NCI-H1092 treated with DMSO at 0.1 percent for 48 hours (cell line): ENCODE measurements around the gene APOC1.
"Not testable (repeated sequence)": the region's sequence is repeated elsewhere in the genome, so short reads cannot be mapped to it uniquely, and the experiment has no call there.

ENCODE experiments used
- DNase-seq: peaks from one replicate; lab custom pipeline; 2025; lab: John Stamatoyannopoulos, UW

Gene APOC1

GRCh38 chr19:44914433-44915206 lies at the start of gene APOC1:
TSS of gene APOC1 (plus strand) at chr19:44914608. CDS start at chr19:44914892, 284 bp downstream.
- DNase-seq: peak; percentile 80

- DNase-seq: no peak
Measured at GRCh38 chr19:44865196-44865767, 49.1 kb upstream of the APOC1 start.

GRCh38 chr19:44866664-44867063 lies 47.7 kb upstream of the APOC1 start:
- no peak for DNase-seq

GRCh38 chr19:44867578-44867977 lies 46.8 kb upstream of the APOC1 start:
- DNase-seq: no peak

- DNase-seq: no peak
Measured at GRCh38 chr19:44869733-44870470, 44.5 kb upstream of the APOC1 start.

- no peak for DNase-seq
Measured at GRCh38 chr19:44871809-44872208, 42.6 kb upstream of the APOC1 start.

- DNase-seq: no peak
Measured at GRCh38 chr19:44872661-44873060, 41.7 kb upstream of the APOC1 start.

- no peak for DNase-seq
Measured at GRCh38 chr19:44874317-44874716, 40.1 kb upstream of the APOC1 start.

- no peak for DNase-seq
Measured at GRCh38 chr19:44875666-44876451, 38.5 kb upstream of the APOC1 start.

- DNase-seq: peak; percentile 16
Measured at GRCh38 chr19:44876930-44877535, 37.4 kb upstream of the APOC1 start.

- no peak for DNase-seq
Measured at GRCh38 chr19:44878120-44878865, 36.1 kb upstream of the APOC1 start.

- DNase-seq: no peak
Measured at GRCh38 chr19:44879309-44880065, 34.9 kb upstream of the APOC1 start.

- DNase-seq: no peak
Measured at GRCh38 chr19:44882063-44882462, 32.3 kb upstream of the APOC1 start.

- DNase-seq: not testable (repeated sequence)
Measured at GRCh38 chr19:44882619-44883397, 31.6 kb upstream of the APOC1 start.

GRCh38 chr19:44883922-44884321 lies 30.5 kb upstream of the APOC1 start:
- DNase-seq: no peak

GRCh38 chr19:44884566-44884965 lies 29.8 kb upstream of the APOC1 start:
- DNase-seq: no peak

- no peak for DNase-seq
Measured at GRCh38 chr19:44886141-44886540, 28.3 kb upstream of the APOC1 start.

GRCh38 chr19:44887648-44888047 lies 26.8 kb upstream of the APOC1 start:
- DNase-seq: no peak

GRCh38 chr19:44888335-44888734 lies 26.1 kb upstream of the APOC1 start:
- DNase-seq: not testable (repeated sequence)
